HG02763 (cell line): Measurements from ENCODE around the gene C17orf107.
"Not testable (repeated sequence)": the region's sequence is repeated elsewhere in the genome, so short reads cannot be mapped to it uniquely, and the experiment has no call there.

Experiments
- ATAC-seq: cut with Tn5 transposase; IDR thresholded peaks from one replicate; pipeline ENCODE4 v1.9.1; 2021; ENCODE audit warnings: mild to moderate bottlenecking, moderate library complexity; ENCODE audit not compliant: unreplicated experiment

C17orf107 gene

GRCh38 chr17:4899341-4900230 is at the start of gene C17orf107:
TSS of gene C17orf107 (plus strand) at chr17:4899536. CDS start at chr17:4899763, 227 bp downstream.
- ATAC-seq = no peak

GRCh38 chr17:4850246-4850645 is 49.1 kb upstream of the C17orf107 start:
- no peak for ATAC-seq

- no peak for ATAC-seq
These were observed 48.3 kb upstream of the C17orf107 start for GRCh38 chr17:4851084-4851483.

GRCh38 chr17:4852567-4853207 is 46.6 kb upstream of the C17orf107 start:
- ATAC-seq = no peak

- ATAC-seq = no peak
These were observed 46.1 kb upstream of the C17orf107 start for GRCh38 chr17:4853208-4853671.

- no peak for ATAC-seq
These were observed 45.1 kb upstream of the C17orf107 start for GRCh38 chr17:4854111-4854681.

GRCh38 chr17:4856271-4856936 is 42.9 kb upstream of the C17orf107 start:
- ATAC-seq = no peak

- no peak for ATAC-seq
These were observed 42.4 kb upstream of the C17orf107 start for GRCh38 chr17:4856937-4857314.

- not testable (repeated sequence) for ATAC-seq
These were observed 42.0 kb upstream of the C17orf107 start for GRCh38 chr17:4857347-4857746.

- no peak for ATAC-seq
These were observed 41.1 kb upstream of the C17orf107 start for GRCh38 chr17:4858068-4858881.

GRCh38 chr17:4858882-4859260 is 40.5 kb upstream of the C17orf107 start:
- ATAC-seq = no peak

GRCh38 chr17:4859816-4860625 is 39.3 kb upstream of the C17orf107 start:
- no peak for ATAC-seq

- ATAC-seq = no peak
These were observed 38.7 kb upstream of the C17orf107 start for GRCh38 chr17:4860651-4861050.

GRCh38 chr17:4861052-4861451 is 38.3 kb upstream of the C17orf107 start:
- ATAC-seq = no peak

- ATAC-seq = no peak
These were observed 36.6 kb upstream of the C17orf107 start for GRCh38 chr17:4862720-4863119.

GRCh38 chr17:4863321-4863720 is 36.0 kb upstream of the C17orf107 start:
- ATAC-seq = no peak

- ATAC-seq = not testable (repeated sequence)
These were observed 31.8 kb upstream of the C17orf107 start for GRCh38 chr17:4867535-4867934.

GRCh38 chr17:4869058-4869998 is 30.0 kb upstream of the C17orf107 start:
- not testable (repeated sequence) for ATAC-seq
